IMR-90 (cell line): ENCODE results near the gene DCD.

ENCODE experiments used
- BHLHE40 ChIP-seq: fragments of 150-350 bp; IDR thresholded peaks from 2 replicates; pipeline ENCODE4 v1.6.1; 2016; ENCODE audit warnings: mild to moderate bottlenecking, low read depth, low read length
- CTCF ChIP-seq: conservative IDR thresholded peaks from 2 replicates; pipeline ENCODE4 v1.5.1; 2012; ENCODE audit warnings: mild to moderate bottlenecking, low read depth, low read length, improper control_type of control experiment
- MXI1 ChIP-seq: IDR thresholded peaks from 2 replicates; pipeline ENCODE4 v1.6.1; 2012; ENCODE audit warnings: low read depth, mild to moderate bottlenecking, low read length, moderate library complexity, borderline replicate concordance
- POLR2A ChIP-seq: IDR thresholded peaks from 2 replicates; pipeline ENCODE4 v1.6.1; 2012; ENCODE audit warnings: mild to moderate bottlenecking, low read depth, low read length
- RCOR1 ChIP-seq: IDR thresholded peaks from 2 replicates; pipeline ENCODE4 v1.6.1; 2012; ENCODE audit warnings: mild to moderate bottlenecking, low read length, improper control_type of control experiment; ENCODE audit not compliant: insufficient replicate concordance
- RFX5 ChIP-seq: IDR thresholded peaks from 2 replicates; pipeline ENCODE4 v1.8.0; 2012; ENCODE audit warnings: low read depth, mild to moderate bottlenecking, low read length, moderate library complexity
- USF2 ChIP-seq: fragments of 150-350 bp; IDR thresholded peaks from 2 replicates; pipeline ENCODE4 v1.6.1; 2017; ENCODE audit warnings: mild to moderate bottlenecking, antibody characterized with exemption, low read length, low read depth

- TF ChIP-seq RFX5 (no peak), USF2 (no peak), CTCF (no peak), POLR2A (no peak), MXI1 (no peak), RCOR1 (no peak), BHLHE40 (no peak)
Observed at GRCh38 chr12:54648265-54648664, at the start of gene DCD.
